ENCODE data around the gene REXO4. TPM values are rescaled to one million over a fixed set of nuclear protein-coding genes. Genes with fewer than 3 reads are reported as not detected.

Gene REXO4
- total RNA-seq, 2 donors from 2014 or later, result 13.4 to 13.8 TPM

- H3K27ac ChIP-seq, result no peak overlapping the region
- TF ChIP-seq CTCF (IDR thresholded peaks at IDR 0.05), result no peak
- no peaks in the 10 kb centered on the region for H3K4me1 ChIP-seq
- H3K4me3 ChIP-seq, result no peak overlapping the region
- no peak for DNase-seq (ENCODE audit: low spot score)
- no peaks in the 10 kb centered on the region for H3K9me3 ChIP-seq
- H3K36me3 ChIP-seq, result no peaks in the 10 kb centered on the region
- no peaks in the 10 kb centered on the region for H3K27me3 ChIP-seq
Observed at GRCh38 chr9:133443982-133444381, 26.2 kb upstream of the REXO4 start.

- no peaks in the 10 kb centered on the region for H3K9me3 ChIP-seq
Observed at GRCh38 chr9:133443248-133443647, 25.4 kb upstream of the REXO4 start.

GRCh38 chr9:133441571-133441970 is 23.8 kb upstream of the REXO4 start:
- H3K27me3 ChIP-seq, result no peaks in the 10 kb centered on the region
- H3K36me3 ChIP-seq, result no peaks in the 10 kb centered on the region
- H3K4me3 ChIP-seq, result no peak overlapping the region
- no peaks in the 10 kb centered on the region for H3K4me1 ChIP-seq
- DNase-seq (ENCODE audit: low spot score), result no peak
- no peak for TF ChIP-seq CTCF (IDR thresholded peaks at IDR 0.05)
- H3K9me3 ChIP-seq, result no peaks in the 10 kb centered on the region
- H3K27ac ChIP-seq, result no peak overlapping the region

More at GRCh38 chr9:133443248-133443647, 25.4 kb upstream of the REXO4 start:
- H3K4me3 ChIP-seq, result no peak overlapping the region
- DNase-seq (ENCODE audit: low spot score), result no peak
- no peak overlapping the region for H3K27ac ChIP-seq
- H3K36me3 ChIP-seq, result no peaks in the 10 kb centered on the region
- H3K4me1 ChIP-seq, result no peaks in the 10 kb centered on the region
- no peak for TF ChIP-seq CTCF (IDR thresholded peaks at IDR 0.05)
- H3K27me3 ChIP-seq, result no peaks in the 10 kb centered on the region

- H3K4me1 ChIP-seq, result no peaks in the 10 kb centered on the region
- no peak overlapping the region for H3K4me3 ChIP-seq
- TF ChIP-seq CTCF (IDR thresholded peaks at IDR 0.05), result no peak
- DNase-seq (ENCODE audit: low spot score), result no peak
- no peaks in the 10 kb centered on the region for H3K9me3 ChIP-seq
- no peak overlapping the region for H3K27ac ChIP-seq
- H3K36me3 ChIP-seq, result no peaks in the 10 kb centered on the region
- H3K27me3 ChIP-seq, result no peaks in the 10 kb centered on the region
Observed at GRCh38 chr9:133440874-133441273, 23.1 kb upstream of the REXO4 start.

GRCh38 chr9:133439337-133439736 is 21.5 kb upstream of the REXO4 start:
- Histone ChIP-seq H3K4me1 (no peaks in the 10 kb centered on the region), H3K27me3 (no peaks in the 10 kb centered on the region), H3K27ac (no peak overlapping the region), H3K4me3 (no peak overlapping the region), H3K36me3 (no peaks in the 10 kb centered on the region), H3K9me3 (no peaks in the 10 kb centered on the region)
- TF ChIP-seq CTCF (IDR thresholded peaks at IDR 0.05), result no peak
- DNase-seq (ENCODE audit: low spot score), result no peak

GRCh38 chr9:133437753-133438531 is 20.1 kb upstream of the REXO4 start:
- H3K27ac ChIP-seq, result no peak overlapping the region
- H3K4me3 ChIP-seq, result no peak overlapping the region
- H3K9me3 ChIP-seq, result no peaks in the 10 kb centered on the region
- H3K36me3 ChIP-seq, result no peaks in the 10 kb centered on the region
- no peaks in the 10 kb centered on the region for H3K4me1 ChIP-seq
- TF ChIP-seq CTCF (IDR thresholded peaks at IDR 0.05), result no peak
- H3K27me3 ChIP-seq, result no peaks in the 10 kb centered on the region
- DNase-seq (ENCODE audit: low spot score), result no peak
